Endodermal cell (in vitro differentiated cells): ENCODE data around the gene ZSWIM8. TPM values are rescaled to one million over a fixed set of nuclear protein-coding genes. Genes with fewer than 3 reads are reported as not detected.

Source experiments
- DNase-seq: peaks from one replicate; pipeline ENCODE4 v3.0.0-alpha.2; 2017
- H3K27ac ChIP-seq: 2 replicates; pipeline ENCODE4 v1.5.1; 2013; ENCODE audit warnings: mild to moderate bottlenecking, low read depth, low read length, moderate library complexity
- H3K27me3 ChIP-seq: 2 replicates; pipeline ENCODE4 v1.6.1; 2013; ENCODE audit warnings: mild to moderate bottlenecking, low read length, moderate library complexity; ENCODE audit not compliant: insufficient read depth, control insufficient read depth, poor library complexity, severe bottlenecking
- H3K36me3 ChIP-seq: 2 replicates; pipeline ENCODE4 v1.7.0; 2013; ENCODE audit warnings: mild to moderate bottlenecking, low read length, moderate library complexity; ENCODE audit not compliant: control insufficient read depth, insufficient read depth
- H3K4me1 ChIP-seq: one replicate; pipeline ENCODE4 v1.7.0; 2013; ENCODE audit warnings: low read length; ENCODE audit not compliant: control insufficient read depth, insufficient read depth
- H3K4me3 ChIP-seq: 2 replicates; pipeline ENCODE4 v1.5.1; 2013; ENCODE audit warnings: mild to moderate bottlenecking, low read length, moderate library complexity
- H3K9ac ChIP-seq: 2 replicates; pipeline ENCODE4 v1.6.1; 2013; ENCODE audit warnings: mild to moderate bottlenecking, low read length, moderate library complexity; ENCODE audit not compliant: poor library complexity, severe bottlenecking; ENCODE audit errors: extremely low read depth
- H3K9me3 ChIP-seq: 2 replicates; pipeline ENCODE4 v1.6.1; 2013; ENCODE audit warnings: mild to moderate bottlenecking, low read length, moderate library complexity; ENCODE audit not compliant: control insufficient read depth
- H3K27ac Mint-ChIP-seq: 2 replicates; pipeline ENCODE4 v1.8.0; 2020; ENCODE audit warnings: mixed read lengths
- H3K27me3 Mint-ChIP-seq: 2 replicates; pipeline ENCODE4 v1.8.0; 2021; ENCODE audit warnings: mild to moderate bottlenecking, mixed read lengths; ENCODE audit not compliant: insufficient read depth
- H3K36me3 Mint-ChIP-seq: 2 replicates; pipeline ENCODE4 v1.8.0; 2020; ENCODE audit warnings: low read depth, mixed read lengths
- H3K4me1 Mint-ChIP-seq: 2 replicates; pipeline ENCODE4 v1.8.0; 2020; ENCODE audit warnings: mixed read lengths
- H3K4me3 Mint-ChIP-seq: 2 replicates; pipeline ENCODE4 v1.8.0; 2020; ENCODE audit warnings: mild to moderate bottlenecking, moderate library complexity, mixed read lengths
- H3K9me3 Mint-ChIP-seq: 2 replicates; pipeline ENCODE4 v1.8.0; 2020; ENCODE audit warnings: mild to moderate bottlenecking, mixed read lengths
- WGBS, 2 experiments: methylation state at CpG; one replicate each; pipeline versions ENCODE4 v1.1.5 to v1.1.7; 2013; ENCODE audit warnings: missing lambda C conversion rate in 2 of 2, mixed read lengths in 1 of 2; ENCODE audit not compliant: insufficient coverage in 1 of 2, insufficient read length in 1 of 2; 5-methylcytosine and 5-hydroxymethylcytosine counted together
- total RNA-seq, 2 donors: library from RNA; stranded (reverse); fragmentation: NEBNext Ultra II Directional in 1 of 2; extraction: Animal tissue kit (Norgen Biotek cat#: 25700) in 1 of 2; gene quantifications; 2 replicates in 1 of 2; 3 replicates in 1 of 2; pipeline ENCODE4 v1.2.1, GENCODE V29; 2021
- TF ChIP-seq, protein P1 (sequence below): fragments of 200-600 bp; sonication (generic); conservative IDR thresholded peaks from 2 replicates; pipeline ENCODE4 v1.5.0; 2021; ENCODE audit warnings: antibody characterized with exemption, mild to moderate bottlenecking

The ZSWIM8 gene
- total RNA-seq, 2 donors from 2014 or later, result 75.9 to 79.8 TPM

DNA sequence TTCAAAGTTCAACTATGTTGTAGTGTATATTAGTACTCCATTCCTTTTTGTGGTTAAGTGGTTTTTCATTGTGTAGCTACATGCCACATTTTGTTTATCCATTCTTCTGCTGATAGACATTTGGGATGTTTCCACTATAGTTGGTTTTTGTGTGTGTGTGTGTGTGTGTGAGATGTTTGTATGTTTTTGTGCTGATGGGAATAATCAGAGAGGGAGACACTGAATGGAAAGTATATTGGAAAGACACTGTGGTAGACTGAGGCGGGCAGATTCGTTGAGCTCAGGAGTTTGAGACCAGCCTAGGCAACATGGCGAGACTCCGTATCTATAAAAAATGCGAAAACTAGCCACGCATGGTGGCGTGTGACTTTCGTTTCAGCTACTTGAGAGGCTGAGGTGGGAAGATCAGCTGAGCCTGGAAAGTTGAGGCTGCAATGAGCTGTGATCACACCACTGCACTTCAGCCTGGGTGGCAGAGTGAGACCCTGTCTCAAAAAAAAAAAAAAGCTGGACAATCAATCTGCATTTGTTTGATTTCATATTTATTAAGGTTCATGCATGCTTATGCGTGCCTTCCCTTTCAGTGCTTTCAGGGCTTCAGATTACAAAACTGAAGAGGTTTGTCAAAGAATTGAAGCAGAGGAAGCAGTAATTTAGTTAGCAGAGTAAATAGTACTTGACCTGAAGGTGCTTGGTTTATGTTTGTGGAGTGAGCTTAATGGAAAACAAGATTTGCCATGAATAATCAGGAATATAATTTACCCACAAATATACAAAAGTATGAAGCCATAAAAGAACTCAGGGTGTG lies 26.5 kb upstream of the ZSWIM8 start:
- H3K9me3 Mint-ChIP-seq, result no peaks in the 10 kb centered on the region
- H3K36me3 ChIP-seq, result peaks cover 79% of the 10 kb centered on the region
- no peak overlapping the region for H3K9ac ChIP-seq
- no peaks in the 10 kb centered on the region for H3K27me3 Mint-ChIP-seq
- H3K9me3 ChIP-seq, result no peaks in the 10 kb centered on the region
- peaks cover 5% of the 10 kb centered on the region for H3K4me1 ChIP-seq
- no peak overlapping the region for H3K4me3 Mint-ChIP-seq
- H3K27ac ChIP-seq, result no peak overlapping the region
- peaks cover 58% of the 10 kb centered on the region for H3K36me3 Mint-ChIP-seq
- H3K4me1 Mint-ChIP-seq, result peaks cover 3% of the 10 kb centered on the region
- TF ChIP-seq, protein P1, sequence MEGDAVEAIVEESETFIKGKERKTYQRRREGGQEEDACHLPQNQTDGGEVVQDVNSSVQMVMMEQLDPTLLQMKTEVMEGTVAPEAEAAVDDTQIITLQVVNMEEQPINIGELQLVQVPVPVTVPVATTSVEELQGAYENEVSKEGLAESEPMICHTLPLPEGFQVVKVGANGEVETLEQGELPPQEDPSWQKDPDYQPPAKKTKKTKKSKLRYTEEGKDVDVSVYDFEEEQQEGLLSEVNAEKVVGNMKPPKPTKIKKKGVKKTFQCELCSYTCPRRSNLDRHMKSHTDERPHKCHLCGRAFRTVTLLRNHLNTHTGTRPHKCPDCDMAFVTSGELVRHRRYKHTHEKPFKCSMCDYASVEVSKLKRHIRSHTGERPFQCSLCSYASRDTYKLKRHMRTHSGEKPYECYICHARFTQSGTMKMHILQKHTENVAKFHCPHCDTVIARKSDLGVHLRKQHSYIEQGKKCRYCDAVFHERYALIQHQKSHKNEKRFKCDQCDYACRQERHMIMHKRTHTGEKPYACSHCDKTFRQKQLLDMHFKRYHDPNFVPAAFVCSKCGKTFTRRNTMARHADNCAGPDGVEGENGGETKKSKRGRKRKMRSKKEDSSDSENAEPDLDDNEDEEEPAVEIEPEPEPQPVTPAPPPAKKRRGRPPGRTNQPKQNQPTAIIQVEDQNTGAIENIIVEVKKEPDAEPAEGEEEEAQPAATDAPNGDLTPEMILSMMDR, result no peak
- no peak overlapping the region for H3K4me3 ChIP-seq
- 95% methylated on average over 9 of the region's 9 CpGs for WGBS, 2 experiments
- no peak for DNase-seq
- no peak overlapping the region for H3K27ac Mint-ChIP-seq
- H3K27me3 ChIP-seq, result no peaks in the 10 kb centered on the region

DNA sequence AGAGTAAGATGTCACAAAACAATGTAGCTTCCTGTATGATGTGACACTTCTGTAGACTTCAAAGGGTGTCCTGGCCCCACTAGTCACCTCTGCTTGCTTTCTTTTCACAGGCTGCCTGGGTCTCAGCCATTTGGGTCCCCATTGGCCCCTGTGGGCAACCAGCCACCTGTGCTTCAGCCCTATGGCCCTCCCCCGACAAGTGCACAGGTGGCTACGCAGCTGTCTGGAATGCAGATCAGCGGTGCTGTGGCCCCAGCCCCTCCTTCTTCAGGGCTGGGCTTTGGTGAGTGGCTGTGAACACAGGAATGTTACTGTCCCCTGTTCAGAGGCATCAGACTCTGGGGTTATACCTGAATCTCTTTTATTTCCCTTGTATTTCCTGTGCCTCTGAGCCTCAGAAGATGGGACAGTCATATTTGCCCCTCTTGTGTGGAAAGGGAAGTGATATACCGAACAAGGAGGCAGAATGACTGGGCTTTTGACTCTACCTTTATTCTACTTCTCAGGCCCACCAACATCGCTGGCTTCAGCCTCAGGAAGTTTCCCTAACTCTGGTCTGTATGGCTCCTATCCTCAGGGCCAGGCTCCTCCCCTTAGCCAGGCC lies 25.8 kb upstream of the ZSWIM8 start:
- peaks cover 5% of the 10 kb centered on the region for H3K4me1 ChIP-seq
- H3K27me3 ChIP-seq, result no peaks in the 10 kb centered on the region
- H3K9ac ChIP-seq, result no peak overlapping the region
- H3K27me3 Mint-ChIP-seq, result no peaks in the 10 kb centered on the region
- peaks cover 80% of the 10 kb centered on the region for H3K36me3 ChIP-seq
- WGBS, 2 experiments, result 94 to 96% methylated on average over 4 to 5 of the region's 5 CpGs
- H3K9me3 ChIP-seq, result no peaks in the 10 kb centered on the region
- TF ChIP-seq, protein P1, result no peak
- no peak for DNase-seq
- H3K9me3 Mint-ChIP-seq, result no peaks in the 10 kb centered on the region
- peaks cover 3% of the 10 kb centered on the region for H3K4me1 Mint-ChIP-seq
- H3K27ac Mint-ChIP-seq, result no peak overlapping the region
- peaks cover 59% of the 10 kb centered on the region for H3K36me3 Mint-ChIP-seq
- no peak overlapping the region for H3K4me3 Mint-ChIP-seq
- H3K27ac ChIP-seq, result no peak overlapping the region
- H3K4me3 ChIP-seq, result no peak overlapping the region

DNA sequence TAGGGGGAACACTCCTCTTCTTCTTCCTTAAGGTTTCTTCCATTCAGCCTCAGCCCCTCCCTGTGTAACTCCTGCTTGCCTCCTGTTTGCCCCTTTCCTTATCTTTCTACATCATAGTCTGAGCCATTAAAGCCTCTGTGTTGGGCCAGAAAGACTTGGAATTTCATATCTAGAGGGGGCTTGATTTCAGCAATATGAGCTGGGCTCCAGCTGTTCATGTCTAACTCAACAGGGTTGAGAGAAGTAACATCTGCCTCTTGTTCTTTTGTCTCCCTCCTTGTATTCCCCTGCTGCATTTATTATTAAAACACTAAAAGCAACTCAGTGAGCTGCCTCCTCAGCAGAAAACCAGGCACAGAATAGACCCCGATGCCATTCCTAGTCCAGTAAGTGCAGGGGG lies 23.6 kb upstream of the ZSWIM8 start:
- no peaks in the 10 kb centered on the region for H3K27me3 Mint-ChIP-seq
- Histone ChIP-seq H3K27ac (no peak overlapping the region), H3K4me1 (peaks cover 5% of the 10 kb centered on the region), H3K9me3 (no peaks in the 10 kb centered on the region), H3K36me3 (peaks cover 89% of the 10 kb centered on the region), H3K9ac (no peak overlapping the region), H3K27me3 (no peaks in the 10 kb centered on the region), H3K4me3 (no peak overlapping the region)
- no peaks in the 10 kb centered on the region for H3K4me1 Mint-ChIP-seq
- no peak overlapping the region for H3K27ac Mint-ChIP-seq
- no peak for DNase-seq
- no peak overlapping the region for H3K4me3 Mint-ChIP-seq
- H3K9me3 Mint-ChIP-seq, result no peaks in the 10 kb centered on the region
- TF ChIP-seq, protein P1, result no peak
- peaks cover 72% of the 10 kb centered on the region for H3K36me3 Mint-ChIP-seq
- WGBS, 2 experiments, result 91 to 100% methylated on average over 1 of the region's 1 CpG
